Activated naive CD4-positive, alpha-beta T cell treated with anti-CD3 and anti-CD28 coated beads for 36 hours (primary cell): ENCODE measurements around the gene CELF1. TPM values are rescaled to one million over a fixed set of nuclear protein-coding genes. Genes with fewer than 3 reads are reported as not detected.

ENCODE experiments used
- CTCF ChIA-PET: fragments of 350-600 bp; sonication (Branson Sonifier 250); formaldehyde crosslinking; loops from one replicate; lab custom pipeline; 2021; ENCODE audit warnings: antibody characterized with exemption; lab: Charles Lee
- DNase-seq: peaks from one replicate; pipeline ENCODE4 v3.0.0-alpha.2; 2020
- H3K27ac Mint-ChIP-seq: one replicate; pipeline ENCODE4 v1.8.0; 2021; ENCODE audit warnings: mild to moderate bottlenecking, mixed read lengths
- H3K27me3 Mint-ChIP-seq: one replicate; pipeline ENCODE4 v1.8.0; 2021; ENCODE audit warnings: low read depth, mixed read lengths
- H3K36me3 Mint-ChIP-seq: one replicate; pipeline ENCODE4 v1.8.0; 2021; ENCODE audit warnings: low read depth, mixed read lengths
- H3K4me1 Mint-ChIP-seq: one replicate; pipeline ENCODE4 v1.8.0; 2021; ENCODE audit warnings: low read depth, mixed read lengths
- H3K4me3 Mint-ChIP-seq: one replicate; pipeline ENCODE4 v1.8.0; 2021; ENCODE audit warnings: mild to moderate bottlenecking, moderate library complexity, mixed read lengths
- H3K9me3 Mint-ChIP-seq: one replicate; pipeline ENCODE4 v1.8.0; 2021; ENCODE audit warnings: mixed read lengths
- intact Hi-C: fragments of 100-400 bp; cut with micrococcal nuclease; formaldehyde crosslinking; loops from one replicate; pipeline ENCODE4 v1.15.1; 2023
- total RNA-seq, 2 experiments: library from RNA; stranded (reverse); gene quantifications; one replicate each; pipeline ENCODE4 v1.2.3, GENCODE V29; 2021

Gene CELF1
- total RNA-seq, 2 experiments from 2014 or later = 104 to 105 TPM

- no peaks in the 10 kb centered on the region for H3K9me3 Mint-ChIP-seq
- H3K4me1 Mint-ChIP-seq = peaks cover 69% of the 10 kb centered on the region
- no peak for DNase-seq
- H3K36me3 Mint-ChIP-seq = peaks cover 17% of the 10 kb centered on the region
- CTCF ChIA-PET = interaction anchor here (0.9 to 1.1 kb wide), 2 partner anchors 13 to 15 kb away, joined by 3 read pairs; no protein-coding TSS in a partner anchor
- H3K27ac Mint-ChIP-seq = peak overlapping the region; percentile 4
- no peaks in the 10 kb centered on the region for H3K27me3 Mint-ChIP-seq
- no peak overlapping the region for H3K4me3 Mint-ChIP-seq
- intact Hi-C loops = no loop called here
These were observed 49.7 kb downstream of the CELF1 start for GRCh38 chr11:47503227-47503626.

- CTCF ChIA-PET = interaction anchor here (0.9 kb wide), 1 partner anchor 13 kb away, joined by 3 read pairs; no protein-coding TSS in a partner anchor
- H3K4me1 Mint-ChIP-seq = peaks cover 67% of the 10 kb centered on the region
- H3K4me3 Mint-ChIP-seq = no peak overlapping the region
- H3K27ac Mint-ChIP-seq = peak overlapping the region; percentile 4
- peaks cover 17% of the 10 kb centered on the region for H3K36me3 Mint-ChIP-seq
- no peak for DNase-seq
- intact Hi-C loops = no loop called here
- H3K9me3 Mint-ChIP-seq = no peaks in the 10 kb centered on the region
- H3K27me3 Mint-ChIP-seq = no peaks in the 10 kb centered on the region
These were observed 50.2 kb downstream of the CELF1 start for GRCh38 chr11:47502767-47503166.

GRCh38 chr11:47501101-47501500 is 51.8 kb downstream of the CELF1 start:
- peaks cover 11% of the 10 kb centered on the region for H3K36me3 Mint-ChIP-seq
- no peaks in the 10 kb centered on the region for H3K9me3 Mint-ChIP-seq
- no peak for DNase-seq
- H3K27ac Mint-ChIP-seq = no peak overlapping the region
- CTCF ChIA-PET = interaction anchor here (1.0 kb wide), 1 partner anchor 17 kb away, joined by 4 read pairs; no protein-coding TSS in a partner anchor
- H3K27me3 Mint-ChIP-seq = no peaks in the 10 kb centered on the region
- intact Hi-C loops = no loop called here
- H3K4me3 Mint-ChIP-seq = no peak overlapping the region
- H3K4me1 Mint-ChIP-seq = peaks cover 53% of the 10 kb centered on the region

- H3K27me3 Mint-ChIP-seq = no peaks in the 10 kb centered on the region
- peaks cover 9% of the 10 kb centered on the region for H3K36me3 Mint-ChIP-seq
- no peak for DNase-seq
- H3K4me1 Mint-ChIP-seq = peaks cover 50% of the 10 kb centered on the region
- CTCF ChIA-PET = no interaction called here
- H3K4me3 Mint-ChIP-seq = no peak overlapping the region
- intact Hi-C loops = no loop called here
- no peaks in the 10 kb centered on the region for H3K9me3 Mint-ChIP-seq
- H3K27ac Mint-ChIP-seq = no peak overlapping the region
These were observed 52.8 kb downstream of the CELF1 start for GRCh38 chr11:47500121-47500520.

- peaks cover 7% of the 10 kb centered on the region for H3K36me3 Mint-ChIP-seq
- H3K4me3 Mint-ChIP-seq = no peak overlapping the region
- H3K27me3 Mint-ChIP-seq = no peaks in the 10 kb centered on the region
- no peaks in the 10 kb centered on the region for H3K9me3 Mint-ChIP-seq
- H3K4me1 Mint-ChIP-seq = peaks cover 46% of the 10 kb centered on the region
- intact Hi-C loops = no loop called here
- DNase-seq = no peak
- H3K27ac Mint-ChIP-seq = no peak overlapping the region
- CTCF ChIA-PET = no interaction called here
These were observed 53.3 kb downstream of the CELF1 start for GRCh38 chr11:47499614-47500013.

GRCh38 chr11:47499161-47499560 is 53.8 kb downstream of the CELF1 start:
- no peak for DNase-seq
- CTCF ChIA-PET = interaction anchor here (0.7 kb wide), 1 partner anchor 57 kb away, joined by 3 read pairs; no protein-coding TSS in a partner anchor
- H3K4me3 Mint-ChIP-seq = no peak overlapping the region
- peaks cover 7% of the 10 kb centered on the region for H3K36me3 Mint-ChIP-seq
- no peaks in the 10 kb centered on the region for H3K27me3 Mint-ChIP-seq
- H3K4me1 Mint-ChIP-seq = peaks cover 44% of the 10 kb centered on the region
- intact Hi-C loops = no loop called here
- H3K9me3 Mint-ChIP-seq = no peaks in the 10 kb centered on the region
- no peak overlapping the region for H3K27ac Mint-ChIP-seq

- intact Hi-C loops = no loop called here
- H3K36me3 Mint-ChIP-seq = peaks cover 8% of the 10 kb centered on the region
These were observed 54.3 kb downstream of the CELF1 start for GRCh38 chr11:47498584-47499152.

GRCh38 chr11:47498149-47498548 is 54.8 kb downstream of the CELF1 start:
- Mint-ChIP-seq H3K36me3 (peaks cover 8% of the 10 kb centered on the region), H3K4me3 (no peak overlapping the region), H3K4me1 (peaks cover 39% of the 10 kb centered on the region), H3K27me3 (no peaks in the 10 kb centered on the region), H3K9me3 (no peaks in the 10 kb centered on the region), H3K27ac (no peak overlapping the region)
- intact Hi-C loops = no loop called here
- CTCF ChIA-PET = interaction anchor here (0.6 to 1.5 kb wide), 3 partner anchors 13 to 58 kb away, joined by 3 to 5 read pairs (median 3); no protein-coding TSS in a partner anchor
- DNase-seq = no peak

More at GRCh38 chr11:47498584-47499152, 54.3 kb downstream of the CELF1 start:
- CTCF ChIA-PET = interaction anchor here (0.6 to 1.5 kb wide), 3 partner anchors 13 to 57 kb away, joined by 3 to 5 read pairs (median 3); no protein-coding TSS in a partner anchor
- no peak for DNase-seq
- Mint-ChIP-seq H3K27me3 (no peaks in the 10 kb centered on the region), H3K27ac (no peak overlapping the region), H3K4me3 (no peak overlapping the region), H3K9me3 (no peaks in the 10 kb centered on the region), H3K4me1 (peaks cover 42% of the 10 kb centered on the region)

- peaks cover 28% of the 10 kb centered on the region for H3K4me1 Mint-ChIP-seq
- intact Hi-C loops = no loop called here
- CTCF ChIA-PET = no interaction called here
These were observed 56.1 kb downstream of the CELF1 start for GRCh38 chr11:47496808-47497207.

GRCh38 chr11:47495856-47496217 is 57.1 kb downstream of the CELF1 start:
- Mint-ChIP-seq H3K9me3 (no peaks in the 10 kb centered on the region), H3K27me3 (no peaks in the 10 kb centered on the region), H3K27ac (no peak overlapping the region)

More at GRCh38 chr11:47496808-47497207, 56.1 kb downstream of the CELF1 start:
- no peak overlapping the region for H3K27ac Mint-ChIP-seq
- H3K4me3 Mint-ChIP-seq = no peak overlapping the region
- peaks cover 9% of the 10 kb centered on the region for H3K36me3 Mint-ChIP-seq
- no peaks in the 10 kb centered on the region for H3K27me3 Mint-ChIP-seq
- no peak for DNase-seq
- no peaks in the 10 kb centered on the region for H3K9me3 Mint-ChIP-seq

GRCh38 chr11:47495011-47495855 is 57.7 kb downstream of the CELF1 start:
- H3K9me3 Mint-ChIP-seq = no peaks in the 10 kb centered on the region
- no peak overlapping the region for H3K27ac Mint-ChIP-seq
- no peak for DNase-seq
- no peak overlapping the region for H3K4me3 Mint-ChIP-seq
- H3K27me3 Mint-ChIP-seq = no peaks in the 10 kb centered on the region
- CTCF ChIA-PET = interaction anchor here (0.6 to 0.7 kb wide), 2 partner anchors 23 to 126 kb away, joined by 3 read pairs; no protein-coding TSS in a partner anchor
- peaks cover 8% of the 10 kb centered on the region for H3K36me3 Mint-ChIP-seq
- H3K4me1 Mint-ChIP-seq = peaks cover 16% of the 10 kb centered on the region
- intact Hi-C loops = no loop called here

More at GRCh38 chr11:47495856-47496217, 57.1 kb downstream of the CELF1 start:
- CTCF ChIA-PET = interaction anchor here (0.8 kb wide), 1 partner anchor 58 kb away, joined by 3 read pairs; no protein-coding TSS in a partner anchor
- intact Hi-C loops = no loop called here
- Mint-ChIP-seq H3K36me3 (peaks cover 8% of the 10 kb centered on the region), H3K4me1 (peaks cover 23% of the 10 kb centered on the region), H3K4me3 (no peak overlapping the region)
- DNase-seq = no peak

- intact Hi-C loops = loop anchor here (5.0 to 10.0 kb wide), 3 partner anchors 33 to 365 kb away; no protein-coding TSS in a partner anchor
- CTCF ChIA-PET = interaction anchor here (0.7 kb wide), 1 partner anchor 361 kb away, joined by 3 read pairs; no protein-coding TSS in a partner anchor
- Mint-ChIP-seq H3K4me1 (peaks cover 15% of the 10 kb centered on the region), H3K4me3 (no peak overlapping the region), H3K36me3 (peaks cover 30% of the 10 kb centered on the region), H3K27me3 (no peaks in the 10 kb centered on the region), H3K27ac (peak overlapping the region; percentile 32), H3K9me3 (no peaks in the 10 kb centered on the region)
- DNase-seq = no peak
These were observed 63.6 kb downstream of the CELF1 start for GRCh38 chr11:47489395-47489755.
